HG02798 (cell line): ENCODE measurements around the gene WASF2.
"Not testable (repeated sequence)": the region's sequence is repeated elsewhere in the genome, so short reads cannot be mapped to it uniquely, and the experiment has no call there.

Source experiments
- ATAC-seq: cut with Tn5 transposase; IDR thresholded peaks from one replicate; pipeline ENCODE4 v1.9.1; 2021; ENCODE audit warnings: mild to moderate bottlenecking; ENCODE audit not compliant: unreplicated experiment, poor library complexity

Gene WASF2

GRCh38 chr1:27489973-27490741, at the start of gene WASF2:
Gene WASF2, minus strand, starts transcription at chr1:27490167. Its CDS starts 61,277 bp downstream, at chr1:27428890.
- peak; percentile 94 for ATAC-seq

- no peak for ATAC-seq
Measured at GRCh38 chr1:27538793-27539192, 48.8 kb upstream of the WASF2 start.

- ATAC-seq: not testable (repeated sequence)
Measured at GRCh38 chr1:27538305-27538676, 48.3 kb upstream of the WASF2 start.

GRCh38 chr1:27536767-27537166, 46.8 kb upstream of the WASF2 start:
- no peak for ATAC-seq

GRCh38 chr1:27536010-27536757, 46.2 kb upstream of the WASF2 start:
- no peak for ATAC-seq

- no peak for ATAC-seq
Measured at GRCh38 chr1:27535386-27535785, 45.4 kb upstream of the WASF2 start.

- no peak for ATAC-seq
Measured at GRCh38 chr1:27531959-27532685, 42.2 kb upstream of the WASF2 start.

- no peak for ATAC-seq
Measured at GRCh38 chr1:27530192-27530591, 40.2 kb upstream of the WASF2 start.

- ATAC-seq: no peak
Measured at GRCh38 chr1:27529704-27530018, 39.7 kb upstream of the WASF2 start.

GRCh38 chr1:27528818-27529703, 39.1 kb upstream of the WASF2 start:
- no peak for ATAC-seq

- ATAC-seq: peak; percentile 37
Measured at GRCh38 chr1:27527890-27528817, 38.2 kb upstream of the WASF2 start.

- no peak for ATAC-seq
Measured at GRCh38 chr1:27527223-27527889, 37.4 kb upstream of the WASF2 start.

GRCh38 chr1:27526569-27527222, 36.7 kb upstream of the WASF2 start:
- no peak for ATAC-seq

GRCh38 chr1:27525296-27526272, 35.6 kb upstream of the WASF2 start:
- ATAC-seq: peak; percentile 58

GRCh38 chr1:27523337-27524020, 33.5 kb upstream of the WASF2 start:
- no peak for ATAC-seq
